ENCODE results near the gene TIGIT.
"Not testable (repeated sequence)": the region's sequence is repeated elsewhere in the genome, so short reads cannot be mapped to it uniquely, and the experiment has no call there.

TIGIT gene

DNA sequence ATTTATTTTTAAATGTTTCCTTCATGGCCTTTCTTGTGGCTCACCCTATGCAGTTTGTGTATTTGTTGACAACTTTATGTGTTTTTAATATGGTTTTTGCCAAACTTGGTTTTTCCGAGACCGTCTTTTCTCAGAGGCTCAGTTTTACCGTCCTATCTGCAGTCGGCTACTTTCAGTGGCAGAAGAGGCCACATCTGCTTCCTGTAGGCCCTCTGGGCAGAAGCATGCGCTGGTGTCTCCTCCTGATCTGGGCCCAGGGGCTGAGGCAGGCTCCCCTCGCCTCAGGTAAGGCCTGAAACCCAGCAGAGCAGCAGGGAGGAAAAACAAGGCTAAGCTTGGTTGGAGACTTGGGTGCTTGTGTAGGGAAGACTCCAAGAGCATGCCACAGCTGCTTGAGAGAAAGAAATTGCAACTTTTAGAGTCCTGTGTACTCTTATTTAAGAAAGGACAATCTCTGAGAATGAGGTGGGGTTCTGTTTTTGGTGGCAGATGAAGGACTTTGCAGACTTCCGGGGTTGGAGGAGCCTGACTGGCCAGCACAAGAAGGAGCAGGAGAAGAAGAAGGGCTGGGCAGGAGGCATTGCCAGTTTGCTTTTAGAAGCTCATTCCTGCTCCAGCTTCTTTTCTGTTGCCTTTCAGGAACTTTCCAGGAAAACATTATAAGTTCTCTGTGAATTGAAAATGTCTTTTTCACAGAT, at the start of gene TIGIT:
TSS of gene TIGIT (plus strand) at position 191 of the 698 bp plus-strand sequence. CDS start at position 225, 34 bp downstream.
- DNase-seq, result peak in 1 of 2 donors; percentile 4

DNA sequence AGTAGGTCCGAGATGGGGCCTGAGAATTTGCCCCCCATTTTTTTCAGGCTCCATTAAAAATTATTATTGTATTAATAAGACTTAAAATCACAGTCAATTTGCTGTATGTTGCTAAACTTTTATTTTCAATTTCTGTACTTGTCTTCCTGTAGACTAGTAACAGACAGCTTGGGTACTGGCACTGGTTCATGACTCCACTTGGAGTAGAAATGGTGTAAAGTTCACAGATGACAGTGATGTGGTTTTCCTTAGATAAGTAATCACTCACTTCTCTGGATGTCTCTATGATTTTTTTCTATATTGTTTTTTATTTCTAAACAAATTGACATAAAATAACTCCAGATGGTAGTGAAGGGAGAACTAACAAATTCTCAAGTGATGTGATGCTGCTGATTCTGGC, 40.9 kb upstream of the TIGIT start:
- no peak for DNase-seq

DNA sequence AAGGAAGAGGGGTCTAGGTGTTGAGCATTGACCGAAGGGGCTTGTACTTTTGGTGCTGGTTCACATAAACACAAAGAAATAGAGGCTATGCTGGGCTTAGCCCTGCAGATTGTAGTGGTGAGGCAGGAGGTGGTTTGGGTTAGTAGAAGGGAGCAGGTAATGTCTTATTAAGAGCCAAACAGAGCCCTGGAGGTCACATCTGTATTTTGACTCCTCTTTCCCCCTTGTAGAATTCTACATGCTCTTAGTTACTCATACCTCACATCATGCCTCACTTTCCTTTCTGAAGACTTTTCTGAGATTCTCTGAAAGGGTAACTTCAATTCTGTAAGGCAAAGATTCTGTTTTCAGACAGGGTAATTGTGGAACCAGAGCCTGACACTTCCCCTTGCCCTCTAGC, 40.3 kb upstream of the TIGIT start:
- no peak for DNase-seq

DNA sequence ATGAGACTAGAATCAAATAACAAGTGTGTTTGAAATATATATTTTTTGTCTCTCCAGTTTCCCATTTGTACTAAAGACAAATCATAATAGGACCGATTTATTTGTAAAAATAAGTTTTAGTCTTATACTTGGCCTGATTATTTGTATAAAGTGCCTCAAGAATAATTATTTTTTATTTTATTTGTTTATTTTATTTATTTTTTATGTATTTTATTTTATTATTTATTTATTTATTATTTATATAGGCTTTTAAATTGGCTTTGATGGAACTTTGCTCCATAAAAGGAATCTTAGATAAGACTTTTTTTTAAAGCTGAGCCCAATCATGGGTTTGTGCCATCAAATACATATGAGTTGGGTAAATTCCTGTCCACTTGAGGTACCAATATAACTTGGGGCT, 34.3 kb upstream of the TIGIT start:
- DNase-seq, result no peak

DNA sequence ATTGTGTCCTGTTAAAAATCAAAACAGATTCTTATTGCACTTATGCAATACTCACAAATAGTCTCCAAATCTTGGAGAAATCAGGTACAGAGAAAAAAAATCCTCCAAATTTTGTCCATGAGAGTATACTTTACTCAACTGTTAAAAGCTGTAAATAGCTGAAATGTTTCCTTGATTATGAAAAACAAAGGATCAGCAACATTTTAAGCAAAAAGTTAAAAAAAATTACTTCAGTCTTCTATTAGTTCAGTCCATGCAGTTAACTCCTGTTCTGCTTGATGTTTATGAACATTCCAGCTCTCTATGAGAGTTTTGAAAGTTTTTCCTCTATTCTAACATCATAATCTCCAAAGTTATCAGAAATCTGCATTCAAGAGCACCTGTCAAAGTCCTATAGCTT, 33.7 kb upstream of the TIGIT start:
- no peak for DNase-seq

DNA sequence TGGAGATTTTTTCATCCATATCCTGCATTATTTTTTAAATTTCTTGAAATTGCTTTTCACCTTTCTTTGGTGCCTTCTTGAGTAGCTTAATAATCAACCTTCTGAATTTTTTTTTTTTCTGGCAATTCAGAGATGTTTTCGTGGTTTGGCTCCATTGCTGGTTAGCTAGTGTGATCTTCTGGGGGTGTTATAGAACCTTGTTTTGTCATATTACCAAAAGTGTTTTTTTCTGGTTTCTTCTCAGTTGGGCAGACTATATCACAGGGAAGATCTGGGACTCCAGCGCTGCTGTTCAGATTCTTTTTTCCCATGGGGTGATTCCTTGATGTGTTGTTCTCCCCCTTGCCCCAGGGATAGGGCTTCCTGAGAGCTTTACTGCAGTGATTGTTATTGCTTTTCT, 23.8 kb upstream of the TIGIT start:
- DNase-seq, result no peak

DNA sequence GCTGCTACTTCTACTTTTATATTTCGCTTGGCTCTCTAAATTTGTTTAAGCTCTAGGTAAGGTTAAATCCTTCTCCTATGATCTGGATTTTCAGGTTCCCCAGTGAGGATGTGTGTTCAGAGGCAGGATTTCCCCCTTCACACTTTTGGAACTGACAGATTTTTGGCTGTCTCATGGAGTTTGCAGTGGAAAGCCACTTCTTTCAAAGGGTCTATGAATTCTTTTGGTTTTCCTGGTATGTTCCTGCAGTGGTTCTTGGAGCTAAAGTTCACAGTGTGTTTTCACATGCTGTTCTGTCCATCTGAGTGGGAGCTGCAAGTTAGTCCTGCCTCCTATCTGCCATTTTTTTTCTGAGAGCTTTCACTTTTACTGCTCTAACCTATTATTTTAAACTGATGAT, 21.6 kb upstream of the TIGIT start:
- DNase-seq, result no peak

DNA sequence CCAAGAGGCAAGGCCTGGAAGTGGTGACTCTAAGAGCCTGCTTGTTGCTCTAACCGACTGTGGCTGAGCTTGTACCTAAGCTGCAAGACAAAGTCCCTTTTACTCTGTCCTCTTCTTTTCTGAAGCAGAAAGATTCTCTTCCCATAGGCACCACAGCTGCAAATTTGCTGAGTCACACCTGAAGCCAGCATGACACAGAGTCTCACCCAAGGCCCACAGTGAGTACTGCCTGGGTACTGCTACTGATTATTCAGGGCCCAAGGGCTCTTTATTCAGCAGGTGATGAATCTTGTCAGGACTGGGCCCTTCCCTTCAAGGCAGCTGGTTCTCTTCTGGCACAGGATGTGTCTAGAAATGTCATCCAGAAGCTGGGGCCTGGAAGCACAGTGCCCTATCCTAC, 18.9 kb upstream of the TIGIT start:
- DNase-seq, result no peak

DNA sequence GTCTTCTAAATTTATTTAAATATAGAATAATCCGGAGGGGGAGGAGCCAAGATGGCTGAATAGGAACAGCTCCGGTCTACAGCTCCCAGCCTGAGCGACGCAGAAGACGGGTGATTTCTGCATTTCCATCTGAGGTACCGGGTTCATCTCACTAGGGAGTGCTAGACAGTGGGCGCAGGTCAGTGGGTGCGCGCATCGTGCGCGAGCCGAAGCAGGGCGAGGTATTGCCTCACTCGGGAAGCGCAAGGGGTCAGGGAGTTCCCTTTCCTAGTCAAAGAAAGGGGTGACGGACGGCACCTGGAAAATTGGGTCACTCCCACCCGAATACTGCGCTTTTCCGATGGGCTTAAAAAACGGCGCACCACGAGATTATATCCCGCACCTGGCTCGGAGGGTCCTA, 17.0 kb upstream of the TIGIT start:
- not testable (repeated sequence) for DNase-seq

DNA sequence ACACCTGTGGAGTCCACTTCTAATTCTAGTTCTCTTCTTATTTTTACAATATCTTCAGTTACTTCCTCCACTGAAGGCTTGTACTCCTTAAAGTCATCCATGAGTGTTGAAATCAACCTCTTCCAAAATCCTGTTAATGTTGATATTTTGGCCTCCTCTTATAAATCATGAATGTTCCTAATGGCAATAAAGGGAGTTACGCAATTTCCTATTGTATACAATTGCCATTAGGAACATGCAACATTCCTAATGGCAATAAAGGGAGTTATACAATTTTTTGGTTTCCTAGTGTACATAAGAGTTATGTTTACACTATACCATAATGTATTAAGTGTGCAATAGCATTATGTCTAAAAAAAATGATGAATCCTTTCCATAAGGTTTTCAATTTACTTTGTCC, 9.2 kb upstream of the TIGIT start:
- DNase-seq, result no peak

DNA sequence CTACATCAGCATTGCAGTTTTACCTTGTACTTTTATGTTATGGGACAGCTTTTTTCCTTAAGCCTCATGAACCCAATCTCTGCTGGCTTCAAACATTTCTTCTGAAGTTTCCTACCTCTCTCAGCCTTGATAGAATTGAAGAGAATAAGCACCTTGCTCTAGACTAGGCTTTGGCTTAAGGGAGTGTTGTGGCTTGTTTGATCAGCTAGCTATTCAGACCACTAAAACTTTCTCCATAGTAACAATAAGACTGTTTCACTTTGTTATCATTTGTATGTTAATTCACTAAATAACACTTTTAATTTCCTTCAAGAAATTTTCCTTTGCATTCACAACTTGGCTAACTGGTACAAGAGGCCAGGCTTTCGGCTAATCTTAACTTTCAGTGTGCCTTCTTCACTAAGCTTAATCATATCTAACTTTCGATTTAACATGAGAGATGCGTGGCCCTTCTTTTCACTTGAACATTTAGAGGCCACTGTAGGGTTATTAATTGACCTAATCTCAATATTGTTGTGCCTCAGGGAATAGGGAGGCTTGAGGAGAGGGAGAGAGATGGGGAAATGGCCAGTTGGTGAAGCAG, 8.1 kb upstream of the TIGIT start:
- no peak for DNase-seq

DNA sequence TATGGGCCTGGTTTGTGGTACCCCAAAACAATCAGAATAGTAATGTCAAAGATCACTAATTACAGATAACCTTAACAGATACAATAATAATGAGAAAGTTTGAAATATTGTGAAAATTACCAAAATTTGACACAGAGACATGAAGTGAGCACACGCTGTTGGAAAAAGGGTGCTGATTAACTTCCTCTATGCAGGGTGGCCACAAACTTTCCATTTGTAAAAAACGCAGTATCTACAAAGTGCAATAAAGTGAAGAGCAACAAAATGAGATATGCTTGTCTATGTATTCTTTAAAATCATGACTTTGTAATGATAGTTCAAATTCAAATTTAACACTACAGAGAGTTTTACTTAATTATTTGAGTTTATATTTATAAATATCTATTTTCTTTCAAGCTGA, 7.6 kb upstream of the TIGIT start:
- no peak for DNase-seq

DNA sequence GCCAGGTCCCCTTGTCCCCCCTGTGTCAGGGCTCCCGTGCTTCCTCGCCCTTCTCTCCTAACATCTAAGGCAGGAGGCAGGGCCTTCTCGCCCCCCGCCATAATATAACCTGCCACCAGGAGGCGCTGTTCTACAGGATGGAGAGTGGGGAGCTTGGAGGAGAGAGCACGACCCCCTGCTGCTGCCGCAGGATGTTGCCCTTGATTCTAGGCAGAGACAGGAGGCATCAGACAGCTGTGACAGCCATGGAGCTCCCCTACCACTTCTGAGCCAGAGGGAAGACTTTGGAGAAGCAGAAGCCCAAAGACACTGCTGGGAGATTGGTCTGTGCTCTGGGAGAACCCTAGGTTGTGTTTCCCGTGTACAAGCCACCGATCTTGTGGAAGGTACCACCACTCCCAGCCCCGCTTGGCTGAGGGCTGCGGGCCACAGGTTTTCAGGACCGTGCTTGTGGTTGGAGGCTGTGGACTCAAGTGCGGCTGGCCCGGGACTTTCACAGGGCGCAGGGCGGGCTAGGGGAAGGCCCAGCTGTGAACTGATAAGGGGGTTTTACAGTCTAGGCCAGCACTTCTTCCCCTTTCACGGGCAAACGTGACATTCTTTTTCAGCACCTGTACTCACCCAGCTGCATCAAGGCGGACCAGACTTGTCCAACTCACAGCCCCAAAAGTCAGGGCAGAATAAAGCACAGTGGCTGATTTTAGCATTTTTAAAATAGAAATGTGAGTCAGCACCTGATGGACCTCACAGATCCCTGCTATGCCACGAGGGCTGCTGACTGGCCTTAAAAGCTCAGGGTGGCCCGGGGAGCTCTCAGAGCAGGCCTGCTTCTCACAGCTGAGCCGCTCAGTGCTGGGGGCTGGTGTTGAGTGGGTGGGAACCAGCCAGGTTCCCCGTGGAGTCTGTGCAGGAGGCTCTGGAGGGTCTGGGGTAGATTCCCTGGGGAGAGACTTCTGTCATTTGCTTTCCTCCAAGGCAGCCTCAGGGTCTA, 2.6 kb upstream of the TIGIT start:
- no peak for DNase-seq

DNA sequence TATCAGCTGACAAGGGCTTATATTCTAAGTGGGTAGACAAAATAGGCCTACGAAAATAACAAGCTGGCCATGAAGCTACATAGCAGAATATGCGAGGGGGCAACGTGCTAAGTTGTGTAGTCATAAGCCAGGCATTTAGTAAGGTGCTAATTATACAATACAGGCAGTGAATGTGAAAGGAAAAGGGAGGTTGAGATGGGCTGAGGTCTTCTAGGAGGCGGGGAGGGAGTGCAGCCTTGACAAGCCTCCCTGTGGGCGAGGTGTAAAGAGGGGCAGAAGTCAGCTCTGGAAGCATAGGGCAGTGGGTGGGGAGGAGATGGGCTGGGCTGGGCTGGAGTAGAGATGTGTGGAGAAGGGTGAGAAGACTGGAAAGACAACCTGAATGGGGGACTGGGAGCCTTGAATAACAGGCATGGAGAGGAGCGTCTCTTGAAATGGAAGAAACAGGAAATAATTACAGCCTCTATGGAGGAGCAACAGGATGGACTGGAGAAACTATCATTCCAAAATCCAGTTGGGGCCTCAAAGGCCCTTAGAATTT, 1.2 kb downstream of the TIGIT start:
- no peak for DNase-seq

DNA sequence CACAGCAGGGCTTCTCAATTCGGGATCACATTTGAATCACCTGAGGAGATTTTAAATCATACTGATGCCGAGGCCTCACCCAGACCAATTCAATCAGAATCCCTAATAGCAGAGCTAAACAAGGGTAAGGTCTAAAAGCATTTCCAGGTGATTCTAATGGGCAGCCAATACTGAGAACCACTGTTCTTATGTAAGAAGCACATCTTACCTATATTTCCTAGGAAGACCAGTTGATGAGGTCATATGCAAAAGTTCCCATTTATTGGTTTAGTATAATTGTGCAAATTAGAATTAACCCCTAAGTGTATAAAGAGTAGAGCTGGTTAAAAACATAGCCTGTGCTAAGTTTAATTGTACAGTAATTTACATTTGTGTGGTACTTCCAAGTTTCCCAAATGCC, 2.1 kb downstream of the TIGIT start:
- no peak for DNase-seq

DNA sequence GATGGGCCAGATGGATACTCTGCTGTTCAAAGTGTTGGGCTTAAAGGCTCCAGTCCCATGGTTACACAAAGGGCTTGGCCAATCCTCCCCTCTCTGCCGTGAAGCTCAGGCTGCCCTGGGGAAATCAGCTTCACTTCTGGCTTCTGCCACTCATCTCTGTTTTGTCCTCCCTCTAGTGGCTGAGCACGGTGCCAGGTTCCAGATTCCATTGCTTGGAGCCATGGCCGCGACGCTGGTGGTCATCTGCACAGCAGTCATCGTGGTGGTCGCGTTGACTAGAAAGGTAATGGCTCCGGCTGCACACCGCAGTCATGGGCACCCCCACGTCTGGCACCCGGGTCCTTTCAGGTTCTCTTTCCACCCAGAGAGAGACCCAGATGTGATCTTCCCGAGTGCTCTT, 5.6 kb downstream of the TIGIT start:
- DNase-seq, result no peak

DNA sequence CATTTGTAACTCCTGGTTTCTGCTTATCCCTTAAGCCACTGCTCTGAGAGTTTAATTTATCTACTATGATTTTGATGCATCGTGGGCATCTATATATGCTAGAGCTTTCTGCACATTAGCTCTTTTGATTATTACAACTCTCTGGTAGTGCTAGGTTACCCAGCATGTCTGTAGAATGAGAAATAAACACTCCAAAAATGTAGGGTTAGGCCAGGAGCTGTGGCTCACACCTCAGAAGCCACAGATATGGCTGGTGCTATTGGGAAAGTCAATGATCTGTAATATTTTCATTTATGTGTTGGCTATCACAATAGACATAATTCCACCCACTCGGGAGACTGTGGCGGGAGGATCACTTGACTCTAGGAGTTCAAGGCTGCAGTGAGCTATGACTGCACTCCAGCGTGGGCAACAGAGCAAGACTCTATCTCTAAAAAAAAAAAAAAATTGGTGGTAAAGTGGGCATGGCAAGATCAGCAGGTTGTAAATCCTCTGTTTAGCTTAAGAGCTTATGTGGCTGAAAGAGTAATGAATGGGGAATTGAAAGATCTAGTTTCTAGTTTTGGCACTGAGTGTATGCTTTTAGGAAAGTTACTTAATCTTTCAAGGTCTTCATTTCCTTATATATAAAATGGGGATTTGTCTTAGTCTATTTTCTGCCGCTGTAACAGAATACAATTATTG, 6.3 kb downstream of the TIGIT start:
- no peak for DNase-seq

DNA sequence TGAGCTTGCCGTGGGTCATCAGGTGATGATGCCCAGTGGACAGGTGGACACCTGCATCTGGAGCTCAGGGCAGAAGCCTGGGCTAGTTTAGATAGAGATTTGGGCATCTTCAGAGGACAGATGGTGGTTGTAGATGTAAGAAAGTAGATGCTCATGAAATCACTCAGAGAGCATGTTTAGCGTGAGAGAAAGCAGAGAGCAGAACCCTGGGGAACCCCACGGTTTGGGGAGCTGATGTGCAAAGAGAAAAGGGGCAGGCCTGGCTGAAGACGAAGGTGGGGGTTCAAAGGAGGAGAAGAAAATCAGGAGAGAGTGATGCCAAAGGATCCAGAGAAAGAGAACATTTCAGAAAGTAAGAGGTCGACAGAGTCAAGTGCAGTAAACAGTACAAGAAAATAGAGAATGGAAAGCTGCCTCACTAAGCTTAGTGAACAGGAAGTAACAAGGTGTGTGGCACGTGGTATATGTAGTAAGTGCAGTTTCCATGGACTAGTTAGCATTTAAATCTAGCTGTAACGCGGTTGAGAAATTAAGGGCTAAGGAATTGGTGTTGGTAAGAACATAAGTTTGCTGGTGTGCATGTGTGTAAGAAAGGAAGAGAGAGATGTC, 13.5 kb downstream of the TIGIT start:
- DNase-seq, result no peak

DNA sequence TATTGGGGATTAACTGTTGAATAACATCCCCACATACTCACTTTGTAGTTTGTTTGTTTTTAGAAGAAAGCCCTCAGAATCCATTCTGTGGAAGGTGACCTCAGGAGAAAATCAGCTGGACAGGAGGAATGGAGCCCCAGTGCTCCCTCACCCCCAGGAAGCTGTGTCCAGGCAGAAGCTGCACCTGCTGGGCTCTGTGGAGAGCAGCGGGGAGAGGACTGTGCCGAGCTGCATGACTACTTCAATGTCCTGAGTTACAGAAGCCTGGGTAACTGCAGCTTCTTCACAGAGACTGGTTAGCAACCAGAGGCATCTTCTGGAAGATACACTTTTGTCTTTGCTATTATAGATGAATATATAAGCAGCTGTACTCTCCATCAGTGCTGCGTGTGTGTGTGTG, 14.0 kb downstream of the TIGIT start:
- DNase-seq, result no peak

DNA sequence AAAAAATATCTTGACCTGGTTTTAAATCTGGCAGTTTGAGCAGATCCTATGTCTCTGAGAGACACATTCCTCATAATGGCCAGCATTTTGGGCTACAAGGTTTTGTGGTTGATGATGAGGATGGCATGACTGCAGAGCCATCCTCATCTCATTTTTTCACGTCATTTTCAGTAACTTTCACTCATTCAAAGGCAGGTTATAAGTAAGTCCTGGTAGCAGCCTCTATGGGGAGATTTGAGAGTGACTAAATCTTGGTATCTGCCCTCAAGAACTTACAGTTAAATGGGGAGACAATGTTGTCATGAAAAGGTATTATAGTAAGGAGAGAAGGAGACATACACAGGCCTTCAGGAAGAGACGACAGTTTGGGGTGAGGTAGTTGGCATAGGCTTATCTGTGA, 14.5 kb downstream of the TIGIT start:
- DNase-seq, result no peak

DNA sequence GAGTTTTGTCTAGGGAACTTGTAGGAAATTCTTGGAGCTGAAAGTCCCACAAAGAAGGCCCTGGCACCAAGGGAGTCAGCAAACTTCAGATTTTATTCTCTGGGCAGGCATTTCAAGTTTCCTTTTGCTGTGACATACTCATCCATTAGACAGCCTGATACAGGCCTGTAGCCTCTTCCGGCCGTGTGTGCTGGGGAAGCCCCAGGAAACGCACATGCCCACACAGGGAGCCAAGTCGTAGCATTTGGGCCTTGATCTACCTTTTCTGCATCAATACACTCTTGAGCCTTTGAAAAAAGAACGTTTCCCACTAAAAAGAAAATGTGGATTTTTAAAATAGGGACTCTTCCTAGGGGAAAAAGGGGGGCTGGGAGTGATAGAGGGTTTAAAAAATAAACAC, 15.0 kb downstream of the TIGIT start:
- no peak for DNase-seq

DNA sequence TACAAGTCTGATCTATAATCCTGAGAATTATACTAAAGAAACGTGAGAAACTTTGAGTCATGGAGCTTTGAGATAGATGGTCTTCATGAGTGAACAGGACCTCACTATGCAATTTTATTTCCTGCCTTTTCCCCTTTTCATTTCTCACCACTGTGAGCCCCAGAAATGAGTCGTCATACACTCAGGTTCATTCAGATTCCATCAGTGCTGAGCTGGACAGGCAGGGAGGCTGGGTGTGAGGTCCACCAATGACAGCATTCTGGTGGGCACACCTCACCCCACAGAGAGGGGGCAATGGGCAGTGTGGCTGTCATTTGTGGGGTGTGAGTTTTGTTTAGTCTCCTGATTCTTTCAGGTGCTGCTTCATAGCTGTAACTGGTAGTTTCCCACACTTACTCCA, 16.9 kb downstream of the TIGIT start:
- no peak for DNase-seq

Data from hippocampal formation (tissue), 2 donors.